GM10248 (cell line): Measurements from ENCODE around the gene NGEF.
A peak's percentile ranks its signal among the peaks of the same experiment; 100 is the strongest.

ENCODE experiments used
- CTCF ChIA-PET: fragments of 300-600 bp; sonication (Branson Sonifier 250); formaldehyde crosslinking; extraction: SDS; loops from one replicate; lab custom pipeline; 2021; ENCODE audit warnings: antibody characterized with exemption; lab: Yijun Ruan, JAX
- POLR2A ChIA-PET: fragments of 350-650 bp; sonication (Branson Sonifier 250); formaldehyde crosslinking; extraction: SDS; loops from one replicate; lab custom pipeline; 2020; ENCODE audit warnings: antibody characterized with exemption; lab: Yijun Ruan, JAX
- DNase-seq: peaks from one replicate; pipeline ENCODE4 v3.0.0; 2012; ENCODE audit errors: extremely low spot score
- TF ChIP-seq, protein P1 (sequence below): IDR thresholded peaks from 2 replicates; pipeline ENCODE4 v1.5.1; 2012; ENCODE audit warnings: mild to moderate bottlenecking, low read depth; ENCODE audit errors: extremely low read depth, missing control alignments, control extremely low read depth

The NGEF gene

GRCh38 chr2:232950751-232951150 is 62.3 kb downstream of the NGEF start:
- CTCF ChIA-PET, result no interaction called here
- TF ChIP-seq, protein P1, sequence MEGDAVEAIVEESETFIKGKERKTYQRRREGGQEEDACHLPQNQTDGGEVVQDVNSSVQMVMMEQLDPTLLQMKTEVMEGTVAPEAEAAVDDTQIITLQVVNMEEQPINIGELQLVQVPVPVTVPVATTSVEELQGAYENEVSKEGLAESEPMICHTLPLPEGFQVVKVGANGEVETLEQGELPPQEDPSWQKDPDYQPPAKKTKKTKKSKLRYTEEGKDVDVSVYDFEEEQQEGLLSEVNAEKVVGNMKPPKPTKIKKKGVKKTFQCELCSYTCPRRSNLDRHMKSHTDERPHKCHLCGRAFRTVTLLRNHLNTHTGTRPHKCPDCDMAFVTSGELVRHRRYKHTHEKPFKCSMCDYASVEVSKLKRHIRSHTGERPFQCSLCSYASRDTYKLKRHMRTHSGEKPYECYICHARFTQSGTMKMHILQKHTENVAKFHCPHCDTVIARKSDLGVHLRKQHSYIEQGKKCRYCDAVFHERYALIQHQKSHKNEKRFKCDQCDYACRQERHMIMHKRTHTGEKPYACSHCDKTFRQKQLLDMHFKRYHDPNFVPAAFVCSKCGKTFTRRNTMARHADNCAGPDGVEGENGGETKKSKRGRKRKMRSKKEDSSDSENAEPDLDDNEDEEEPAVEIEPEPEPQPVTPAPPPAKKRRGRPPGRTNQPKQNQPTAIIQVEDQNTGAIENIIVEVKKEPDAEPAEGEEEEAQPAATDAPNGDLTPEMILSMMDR, result no peak
- POLR2A ChIA-PET, result no interaction called here
- no peak for DNase-seq

- CTCF ChIA-PET, result no interaction called here
- TF ChIP-seq, protein P1, result no peak
- no peak for DNase-seq
- POLR2A ChIA-PET, result no interaction called here
Measured at GRCh38 chr2:232949016-232949415, 64.0 kb downstream of the NGEF start.

DNA sequence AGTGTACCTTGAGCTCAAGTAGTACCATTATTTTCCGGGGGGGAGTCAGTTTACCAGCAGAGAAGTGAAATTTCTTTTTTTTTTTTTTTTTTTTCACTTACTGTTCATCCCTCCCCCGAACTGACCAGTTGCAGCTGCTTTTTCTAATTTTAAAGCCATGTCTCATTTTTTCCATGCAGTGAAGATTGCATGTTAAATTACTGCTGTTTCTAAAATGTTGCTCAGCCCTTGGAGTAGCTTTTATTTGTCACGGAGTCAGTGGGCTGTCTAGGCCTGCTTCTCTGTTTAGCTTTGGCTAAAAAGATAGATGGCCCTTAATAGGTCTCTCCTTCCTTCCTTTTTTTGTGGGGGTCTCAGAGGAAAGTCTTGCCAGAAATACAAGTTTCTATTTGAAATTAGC is 70.2 kb downstream of the NGEF start:
- TF ChIP-seq, protein P1, result no peak
- DNase-seq, result peak; percentile 73
- ChIA-PET POLR2A (interaction anchor here (0.5 to 0.7 kb wide), 3 partner anchors 9 to 1479 kb away, joined by 3 to 5 read pairs (median 3); partner anchors contain the start of gene NCL), CTCF (interaction anchor here (1.1 to 1.3 kb wide), 2 partner anchors 12 to 112 kb away, joined by 3 to 4 read pairs; no protein-coding TSS in a partner anchor)

- CTCF ChIA-PET, result interaction anchor here (1.1 to 1.3 kb wide), 2 partner anchors 13 to 113 kb away, joined by 3 to 4 read pairs; no protein-coding TSS in a partner anchor
- POLR2A ChIA-PET, result interaction anchor here (0.5 kb wide), 1 partner anchor 199 kb away, joined by 3 read pairs; no protein-coding TSS in a partner anchor
- TF ChIP-seq, protein P1, result no peak
- no peak for DNase-seq
Measured at GRCh38 chr2:232941912-232942594, 71.0 kb downstream of the NGEF start.

- TF ChIP-seq, protein P1, result no peak
- CTCF ChIA-PET, result interaction anchor here (1.1 kb wide), 1 partner anchor 14 kb away, joined by 3 read pairs; no protein-coding TSS in a partner anchor
- DNase-seq, result no peak
- POLR2A ChIA-PET, result no interaction called here
Measured at GRCh38 chr2:232941400-232941799, 71.7 kb downstream of the NGEF start.

- DNase-seq, result no peak
- ChIA-PET POLR2A (no interaction called here), CTCF (no interaction called here)
- TF ChIP-seq, protein P1, result no peak
Measured at GRCh38 chr2:232940724-232941123, 72.3 kb downstream of the NGEF start.
